NCI-H510A (cell line): ENCODE measurements around the gene GRHPR.
"Not testable (repeated sequence)": the region's sequence is repeated elsewhere in the genome, so short reads cannot be mapped to it uniquely, and the experiment has no call there.

Experiments used
- DNase-seq: peaks from one replicate; lab custom pipeline; 2025; lab: John Stamatoyannopoulos, UW

The GRHPR gene

GRCh38 chr9:37447111-37447510 lies 24.6 kb downstream of the GRHPR start:
- DNase-seq, result no peak

DNA sequence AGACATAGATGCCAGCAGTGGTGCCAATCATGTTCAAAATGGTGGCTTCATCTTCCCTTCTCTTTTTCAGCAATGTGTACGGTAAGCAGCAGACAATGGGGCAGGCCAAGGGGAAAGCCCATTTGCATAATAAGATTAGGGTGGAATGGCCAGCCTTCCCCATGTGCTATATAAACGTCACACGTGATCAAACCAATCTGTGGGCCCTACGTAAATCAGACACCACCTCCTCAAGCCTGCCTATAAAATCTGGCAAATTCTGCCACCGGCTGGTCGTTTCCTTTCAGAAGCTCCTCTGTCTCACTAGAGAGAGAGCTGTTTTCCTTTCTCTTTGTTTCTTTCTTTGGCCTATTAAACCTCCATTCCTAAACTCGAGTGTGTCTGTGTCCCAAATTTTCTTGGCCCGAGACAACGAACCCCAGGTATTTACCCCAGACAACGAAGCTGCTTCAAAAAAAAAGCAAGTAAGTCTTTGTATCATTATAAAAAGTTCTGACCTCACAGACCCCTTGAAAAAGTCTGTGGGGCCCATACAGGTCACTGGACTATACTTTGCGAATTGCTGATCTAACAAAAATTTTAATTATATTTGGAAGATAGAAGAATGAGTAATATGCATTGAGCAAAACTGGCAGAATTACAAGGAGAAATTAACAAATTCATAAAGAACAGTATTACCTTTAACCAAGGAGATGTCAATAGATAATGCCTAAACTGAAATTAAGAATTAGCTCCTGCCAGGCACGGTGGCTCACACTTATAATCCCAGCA lies 27.6 kb downstream of the GRHPR start:
- no peak for DNase-seq

- DNase-seq, result no peak
These were observed 29.1 kb downstream of the GRHPR start for GRCh38 chr9:37451628-37452027.

- DNase-seq, result no peak
These were observed 30.1 kb downstream of the GRHPR start for GRCh38 chr9:37452611-37453010.

DNA sequence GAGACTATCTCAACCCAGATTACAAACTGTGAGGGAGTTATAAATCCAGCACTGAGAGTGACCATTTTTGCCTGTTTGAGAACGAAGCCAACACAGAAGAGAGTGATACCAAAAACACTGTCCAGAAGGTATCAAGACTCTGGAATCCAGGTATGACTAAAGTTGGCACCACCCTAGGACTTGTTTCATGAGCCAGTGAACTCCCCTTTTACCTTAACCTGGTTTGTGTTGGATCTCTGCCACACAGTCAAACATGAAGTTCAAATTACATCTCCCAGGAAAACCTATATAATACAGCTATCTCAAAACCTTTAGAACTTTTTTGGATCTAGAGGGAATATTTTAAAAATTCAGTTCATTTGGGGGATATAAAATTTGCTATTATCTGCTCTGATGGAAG lies 31.3 kb downstream of the GRHPR start:
- DNase-seq, result no peak

- DNase-seq, result no peak
These were observed 31.7 kb downstream of the GRHPR start for GRCh38 chr9:37454238-37454637.

DNA sequence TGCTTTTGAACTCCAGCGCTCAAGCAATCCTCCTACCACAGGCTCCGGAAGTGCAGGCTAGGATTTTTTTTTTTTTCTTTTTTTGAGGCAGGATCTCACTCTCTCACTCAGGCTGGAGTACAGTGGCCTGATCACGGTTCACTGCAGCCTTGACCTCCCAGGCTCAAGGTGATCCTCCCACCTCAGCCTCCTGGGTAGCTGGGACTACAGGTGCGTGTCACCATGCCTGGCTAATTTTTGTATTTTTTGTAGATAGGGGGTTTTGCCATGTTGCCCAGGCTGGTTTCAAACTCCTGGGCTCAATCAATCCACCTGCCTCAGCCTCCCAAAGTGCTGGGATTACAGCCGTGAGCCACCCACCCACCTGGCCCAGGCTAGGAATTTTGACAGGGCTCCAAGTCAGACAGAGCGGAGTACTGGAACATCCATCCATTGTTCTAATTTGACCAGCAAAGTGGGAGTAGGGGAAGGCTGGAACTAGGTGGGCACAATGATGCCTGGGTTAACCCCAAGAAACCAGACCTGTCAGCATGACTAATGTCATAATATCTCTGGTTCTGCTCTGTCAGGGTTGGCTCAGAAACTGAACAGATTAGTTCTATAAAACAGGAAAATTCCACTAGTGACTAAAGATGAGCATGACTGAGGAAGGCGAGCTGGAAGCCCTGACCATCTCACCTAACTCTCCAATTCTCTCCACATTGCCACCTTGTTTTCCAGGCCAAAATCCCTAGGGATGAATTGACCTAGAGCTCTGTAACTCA lies 33.6 kb downstream of the GRHPR start:
- DNase-seq, result no peak

DNA sequence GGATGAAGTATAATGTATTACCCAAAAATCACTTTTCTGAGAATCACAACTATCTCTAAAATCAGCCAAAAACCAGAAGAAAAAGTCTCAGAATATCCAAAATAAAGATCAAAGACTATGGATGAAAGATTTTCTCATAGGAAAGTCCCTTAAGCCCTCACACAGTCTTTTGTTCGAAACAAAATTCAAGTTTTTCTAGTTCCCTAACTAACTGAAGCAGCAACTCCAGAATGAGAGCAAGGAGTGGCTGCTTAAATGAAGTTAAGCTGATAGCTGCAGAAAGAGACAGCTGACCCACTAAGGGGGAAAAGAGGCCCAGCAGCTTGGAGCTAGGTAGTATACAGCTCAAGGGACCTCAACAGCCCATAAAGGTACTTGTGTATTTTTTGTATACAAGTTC lies 34.3 kb downstream of the GRHPR start:
- no peak for DNase-seq

DNA sequence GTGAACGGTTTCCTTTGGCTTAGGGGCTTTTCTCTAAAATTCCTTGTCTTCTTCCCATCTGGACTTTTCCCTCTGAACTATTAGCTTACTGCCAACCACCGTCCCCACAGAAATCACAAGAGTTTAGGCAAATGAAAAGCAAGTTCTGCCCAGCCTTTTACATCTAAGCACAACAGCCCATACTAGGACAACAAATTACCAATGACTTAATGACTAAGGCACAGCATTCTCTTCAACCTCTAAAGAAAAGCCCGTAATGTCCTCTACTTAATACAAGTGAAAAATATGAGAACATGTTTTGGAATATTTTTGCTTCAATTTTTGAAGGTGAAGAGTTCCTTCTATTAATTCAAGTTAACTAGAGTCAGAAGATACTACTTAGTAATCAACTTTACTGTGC lies 41.5 kb downstream of the GRHPR start:
- no peak for DNase-seq

- DNase-seq, result no peak
These were observed 42.1 kb downstream of the GRHPR start for GRCh38 chr9:37464426-37465248.

DNA sequence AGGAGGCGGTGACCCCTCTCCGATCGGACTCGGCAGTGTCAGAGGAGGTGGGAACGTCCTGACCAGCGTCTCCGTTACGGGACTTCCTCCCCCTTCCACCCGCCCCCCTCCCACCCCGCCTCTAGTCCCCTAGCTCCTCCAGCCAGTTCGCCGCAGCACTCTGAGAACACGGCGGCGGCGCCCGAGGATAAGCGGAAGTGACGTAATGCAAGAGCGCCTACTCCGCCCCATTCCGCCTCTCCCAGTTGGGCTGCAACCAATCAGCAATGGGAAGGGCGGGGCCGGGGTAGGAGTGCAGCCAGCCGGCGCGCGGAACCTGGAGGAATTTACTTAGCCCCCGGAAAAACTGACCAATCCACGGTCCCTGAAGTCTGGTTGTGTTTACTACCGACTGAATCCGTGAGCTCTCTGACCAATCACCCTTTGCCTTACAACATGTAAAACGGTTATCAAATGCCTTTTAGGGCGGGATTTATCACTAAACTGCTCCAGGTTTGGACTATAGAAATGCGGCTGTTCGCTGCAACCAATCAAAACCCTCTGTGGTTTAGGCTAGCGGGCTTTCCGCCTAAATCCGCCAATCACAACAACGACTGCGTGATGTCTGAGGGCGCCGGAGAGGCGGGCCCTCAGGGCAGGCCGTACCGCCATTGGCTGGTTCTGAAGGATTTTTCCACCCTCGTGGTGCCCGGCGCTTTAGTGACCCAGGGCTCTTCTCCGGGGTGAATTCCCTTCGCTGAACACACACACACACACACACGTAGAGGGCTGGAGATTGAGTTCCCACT lies 42.9 kb downstream of the GRHPR start, which contains the start of gene ZBTB5:
Gene ZBTB5 (minus strand): TSS at position 202 of the 788 bp plus-strand sequence. CDS start 22,899 bp downstream, outside the sequence.
- peak; percentile 98 for DNase-seq

- DNase-seq, result peak; percentile 38
These were observed 43.7 kb downstream of the GRHPR start for GRCh38 chr9:37466037-37466709.

DNA sequence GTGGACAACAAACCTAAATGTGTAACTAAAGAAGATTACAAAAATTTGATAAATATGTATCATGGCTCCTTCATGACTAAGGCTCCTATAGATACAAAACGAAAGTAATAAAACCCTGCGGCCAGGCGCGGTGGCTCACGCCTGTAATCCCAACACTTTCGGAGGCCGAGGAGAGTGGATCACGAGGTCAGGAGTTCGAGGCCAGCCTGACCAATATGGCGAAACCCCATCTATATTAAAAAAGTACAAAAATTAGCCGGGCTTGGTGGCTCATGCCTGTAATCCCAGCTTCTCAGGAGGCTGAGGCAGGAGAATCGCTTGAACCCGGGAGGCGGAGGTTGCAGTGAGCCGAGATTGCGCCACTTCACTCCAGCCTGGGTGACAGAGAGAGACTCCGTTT lies 45.0 kb downstream of the GRHPR start:
- DNase-seq, result not testable (repeated sequence)

- no peak for DNase-seq
These were observed 46.1 kb downstream of the GRHPR start for GRCh38 chr9:37468620-37469019.

GRCh38 chr9:37471942-37472684 lies 49.6 kb downstream of the GRHPR start:
- DNase-seq, result no peak

DNA sequence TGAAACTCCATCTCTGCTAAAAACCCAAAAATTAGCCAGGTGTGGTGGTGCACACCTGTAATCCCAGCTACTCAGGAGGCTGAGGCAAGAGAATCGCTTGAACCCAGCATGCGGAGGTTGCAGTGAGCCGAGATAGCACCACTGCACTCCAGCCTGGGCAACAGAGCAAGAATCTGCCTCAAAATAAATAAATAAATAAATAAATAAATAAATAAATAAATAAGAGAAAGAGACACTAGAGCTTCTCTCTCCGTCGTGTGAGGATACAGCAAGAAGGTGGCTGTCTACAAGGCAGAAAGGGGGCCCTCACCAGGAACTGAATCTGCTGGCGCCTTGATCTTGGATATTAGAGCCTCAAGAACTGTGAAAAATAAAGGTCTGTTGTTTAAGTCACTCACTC lies 51.5 kb downstream of the GRHPR start:
- DNase-seq, result not testable (repeated sequence)

GRCh38 chr9:37474438-37474837 lies 51.9 kb downstream of the GRHPR start:
- DNase-seq, result no peak

- DNase-seq, result no peak
These were observed 54.4 kb downstream of the GRHPR start for GRCh38 chr9:37476930-37477329.

- not testable (repeated sequence) for DNase-seq
These were observed 54.9 kb downstream of the GRHPR start for GRCh38 chr9:37477443-37477842.

- not testable (repeated sequence) for DNase-seq
These were observed 55.6 kb downstream of the GRHPR start for GRCh38 chr9:37477987-37478619.
